Cortex of kidney (tissue), 1 donor: Measurements from ENCODE around the gene STARD3.
"Not testable (repeated sequence)": the region's sequence is repeated elsewhere in the genome, so short reads cannot be mapped to it uniquely, and the experiment has no call there.

ENCODE experiments used
- DNase-seq: peaks from one replicate; lab custom pipeline; 2025; lab: John Stamatoyannopoulos, UW

Gene STARD3

DNA sequence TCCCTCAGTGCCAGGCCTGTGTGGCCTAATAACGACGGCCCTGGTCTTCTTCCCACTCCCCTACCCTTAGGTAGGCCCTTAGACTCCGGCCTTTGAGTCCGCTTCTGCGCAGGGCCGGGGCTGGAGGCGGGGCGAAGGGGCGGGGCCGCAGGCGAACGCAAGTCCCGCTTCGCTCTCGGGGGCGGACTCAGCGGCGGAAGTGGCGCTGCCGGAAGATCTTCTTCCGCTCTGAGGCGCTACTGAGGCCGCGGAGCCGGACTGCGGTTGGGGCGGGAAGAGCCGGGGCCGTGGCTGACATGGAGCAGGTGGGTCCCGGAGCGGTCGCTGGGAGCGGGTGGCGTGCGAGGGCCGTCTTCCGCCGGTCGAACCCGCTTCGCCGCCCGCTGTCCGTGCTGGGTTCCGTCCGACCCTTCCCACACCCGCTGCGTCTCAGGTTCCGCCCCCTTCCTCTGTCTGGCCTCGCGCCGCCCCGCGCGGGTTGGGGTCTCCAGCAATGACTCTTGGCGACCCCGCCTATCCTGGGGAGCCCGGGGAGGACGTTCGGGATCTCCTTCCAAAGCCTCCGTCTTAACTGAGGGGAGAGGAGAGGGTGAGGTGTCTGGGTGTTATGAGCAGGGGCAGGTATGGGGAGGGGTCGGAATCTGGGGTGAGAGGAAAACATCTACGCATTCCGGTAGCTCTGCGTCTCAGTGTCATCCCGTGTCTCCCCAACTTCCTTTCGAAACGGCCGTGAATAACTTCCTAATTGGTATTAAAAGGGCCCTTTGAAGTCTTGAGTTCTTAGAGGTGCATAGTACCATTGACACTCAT lies at the start of gene STARD3:
TSS of gene STARD3 (plus strand) at position 218 of the 810 bp plus-strand sequence. CDS start 16,388 bp downstream, outside the sequence.
- peak; percentile 53 for DNase-seq

DNA sequence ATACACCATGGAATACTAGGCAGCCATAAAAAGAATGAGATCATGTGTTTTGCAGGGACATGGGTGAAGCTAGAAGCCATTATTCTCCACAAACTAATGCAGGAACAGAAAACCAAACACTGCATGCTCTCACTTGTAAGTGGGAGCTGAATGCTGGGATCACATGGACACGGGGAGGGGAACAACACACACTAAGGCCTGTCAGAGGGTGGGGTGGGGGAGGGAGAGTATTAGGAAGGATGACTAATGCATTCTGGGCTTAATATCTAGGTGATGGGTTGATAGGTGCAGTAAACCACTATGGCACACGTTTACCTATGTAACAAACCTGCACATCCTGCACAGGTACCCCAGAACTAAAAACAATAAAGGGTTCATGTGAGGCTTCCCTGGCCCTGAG lies 46.8 kb upstream of the STARD3 start:
- not testable (repeated sequence) for DNase-seq

DNA sequence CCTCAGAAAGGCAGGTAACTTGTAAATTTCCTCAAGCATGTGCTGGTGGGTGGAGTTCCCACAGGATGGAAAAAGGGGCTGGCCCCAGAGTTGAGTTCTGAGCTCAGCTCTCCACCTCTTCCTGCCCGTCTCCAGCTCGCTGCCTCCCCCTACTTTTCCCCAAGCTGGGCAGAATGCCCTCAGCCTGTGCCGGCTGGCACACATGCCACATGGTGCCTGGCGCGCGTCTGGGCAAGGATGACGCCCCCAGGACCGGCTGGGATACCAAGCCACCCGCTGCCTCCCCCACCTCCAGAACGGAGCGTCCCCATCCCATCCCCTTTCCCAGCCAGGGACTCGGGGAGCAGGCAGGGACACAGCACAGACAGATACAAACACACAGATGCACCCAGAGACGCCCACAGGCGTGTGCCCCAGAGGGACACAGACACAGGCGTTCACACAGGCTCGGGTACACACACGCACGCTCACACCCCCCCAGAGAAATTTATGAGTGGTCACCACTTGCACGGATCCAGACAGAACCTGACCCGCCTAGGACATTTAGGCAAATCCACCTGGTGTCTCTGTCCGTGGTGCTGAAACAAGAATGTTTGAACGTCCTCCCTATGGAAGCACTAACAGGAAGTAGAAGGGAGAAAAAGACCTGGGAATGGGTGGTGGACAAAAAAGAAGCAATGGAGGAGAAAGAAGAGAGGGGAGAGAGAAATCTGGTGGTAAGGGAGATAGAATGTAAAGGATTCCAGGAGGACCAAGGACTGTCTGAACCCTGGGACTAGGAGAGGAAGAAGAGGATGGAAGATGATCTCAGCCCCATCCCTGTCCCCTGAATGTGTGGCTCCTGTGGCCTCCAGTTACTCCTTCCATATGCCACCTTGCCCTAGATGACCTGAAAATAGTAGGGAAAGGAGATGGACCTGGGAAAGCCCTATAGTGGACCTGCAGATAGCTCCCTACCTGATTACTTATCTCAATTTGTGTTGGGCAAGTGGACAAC lies 44.7 kb upstream of the STARD3 start:
- no peak for DNase-seq

DNA sequence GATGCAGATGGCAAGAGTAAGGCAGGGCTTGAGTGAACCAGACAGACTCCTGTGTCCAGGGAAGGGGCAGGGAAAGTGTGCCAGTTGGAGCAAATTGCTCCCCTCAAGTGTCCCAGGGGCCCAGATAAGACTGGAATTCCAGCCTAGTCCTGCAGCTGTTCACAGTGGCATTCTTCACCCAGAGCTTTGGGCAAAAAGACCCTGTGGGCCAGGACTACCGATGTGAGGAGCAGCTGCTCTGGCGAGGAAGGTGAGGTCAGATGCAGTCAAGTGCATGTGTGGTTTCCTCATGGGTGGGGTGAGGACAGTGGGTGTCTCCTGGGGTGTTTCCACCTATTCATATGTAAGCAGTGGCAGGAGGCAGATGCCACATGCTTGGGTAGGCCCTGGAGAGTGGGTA lies 43.6 kb upstream of the STARD3 start:
- DNase-seq: no peak

DNA sequence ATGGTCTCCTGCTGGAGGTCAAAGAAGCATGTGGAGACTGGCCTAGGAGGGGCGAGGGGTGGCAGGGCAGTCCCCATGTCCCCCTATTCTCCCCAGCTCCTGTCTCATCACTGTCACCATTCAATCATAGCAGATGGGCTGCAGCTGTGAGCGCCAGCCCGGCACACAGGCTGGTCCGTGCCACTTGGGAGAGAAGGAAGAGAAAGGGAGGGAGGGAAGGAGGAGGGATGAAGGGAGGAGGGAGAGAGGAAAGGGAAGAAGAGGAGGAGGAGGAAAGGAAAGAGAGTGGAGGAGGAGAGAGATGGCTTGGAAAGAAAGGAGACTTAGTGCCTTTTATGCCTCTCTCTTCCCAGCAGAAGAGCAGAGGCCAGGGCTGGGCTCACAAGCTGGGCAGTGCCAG lies 41.6 kb upstream of the STARD3 start:
- DNase-seq: no peak

DNA sequence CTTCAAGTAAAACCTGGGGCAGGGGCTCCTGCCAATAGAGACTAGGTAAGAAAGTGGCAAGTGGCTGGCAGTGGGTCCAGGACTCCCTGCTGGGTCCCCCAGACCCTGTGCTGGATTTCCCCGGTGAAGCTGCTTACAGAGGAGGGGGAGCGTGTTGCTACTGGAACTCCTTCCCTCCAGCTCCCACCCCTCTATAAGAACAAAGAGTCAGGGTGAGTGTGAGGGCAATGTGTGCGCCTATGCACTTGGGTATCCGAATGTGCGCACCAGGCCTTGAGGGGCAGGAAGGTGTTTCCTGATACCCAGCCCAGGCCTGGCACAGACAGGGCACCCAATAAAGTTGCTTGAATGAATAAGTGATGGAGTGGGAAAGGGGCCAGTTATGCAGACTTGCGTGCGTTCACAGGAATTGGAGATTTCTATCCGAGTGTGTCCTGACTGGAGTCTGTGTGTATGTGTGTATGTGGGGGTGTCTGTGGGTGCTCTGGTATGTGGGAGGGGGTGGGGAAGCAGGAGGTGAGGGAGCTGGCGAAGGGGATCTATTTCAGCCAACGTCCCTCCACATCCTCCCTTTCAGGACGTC lies 40.9 kb upstream of the STARD3 start:
- no peak for DNase-seq

DNA sequence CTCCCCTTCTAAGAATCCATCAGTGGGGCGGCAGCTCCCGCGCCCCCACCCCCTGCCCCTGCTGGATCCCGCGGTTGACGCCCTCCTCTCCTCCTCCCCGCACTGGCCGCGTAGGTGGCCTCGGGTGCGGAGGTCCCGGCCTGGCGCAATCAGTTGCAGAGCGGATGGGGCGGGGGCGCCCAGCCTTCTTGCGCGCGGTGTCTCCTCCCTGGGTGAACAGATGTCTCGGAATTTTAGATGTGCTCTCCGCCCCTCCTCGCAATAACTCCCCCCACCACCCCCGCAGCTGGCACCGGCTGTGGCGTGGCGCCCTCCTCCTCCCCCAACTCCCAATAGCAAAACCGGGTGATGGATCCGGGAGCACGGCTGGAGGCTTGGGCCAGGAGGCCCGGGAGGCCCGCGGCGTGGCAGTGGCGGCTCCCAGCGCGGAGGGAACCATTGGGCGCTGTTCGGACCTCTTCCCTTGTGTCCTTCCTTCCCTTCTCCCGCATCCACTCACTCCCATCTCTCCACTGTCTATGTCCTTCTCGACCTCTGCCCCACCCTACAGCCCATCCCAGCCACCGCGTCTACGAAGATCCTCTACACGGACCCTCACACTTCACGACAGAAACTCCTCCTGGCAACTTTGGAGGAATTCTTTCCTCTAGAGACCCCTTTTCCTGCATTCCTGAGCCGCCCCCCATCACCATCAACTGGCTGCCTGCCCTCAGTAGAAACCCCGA lies 40.2 kb upstream of the STARD3 start:
- no peak for DNase-seq

DNA sequence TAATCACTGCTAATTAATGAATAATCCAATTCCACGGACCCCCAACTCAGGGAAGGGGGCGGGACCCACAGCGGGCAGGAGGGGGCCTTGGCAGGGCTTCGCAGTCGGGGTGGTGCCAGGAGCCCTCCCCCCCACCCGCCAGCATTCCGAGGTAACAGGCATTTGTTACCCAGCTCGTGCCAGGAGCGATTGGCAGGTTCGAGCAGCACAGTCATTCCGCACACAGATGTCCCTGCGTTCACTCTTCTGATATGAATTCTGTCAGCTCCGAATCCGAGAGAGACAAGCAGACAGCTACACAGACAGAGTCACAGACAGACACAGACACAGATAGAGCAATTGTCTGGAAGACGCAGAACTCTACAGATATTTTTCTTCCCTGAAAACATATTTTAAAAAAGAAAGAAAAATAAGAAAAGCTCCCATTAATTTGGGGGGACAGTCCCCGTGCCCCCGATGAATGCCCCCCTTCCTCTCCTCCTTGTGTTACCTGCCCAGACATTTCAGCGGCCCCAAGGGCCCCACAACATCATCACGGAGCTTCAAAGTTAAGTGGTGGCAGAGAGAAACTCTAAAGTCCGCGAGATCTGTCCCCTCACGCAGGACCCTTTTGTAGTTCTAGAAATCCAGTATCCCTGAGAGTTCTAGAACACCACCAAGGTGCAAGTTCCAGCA lies 39.4 kb upstream of the STARD3 start:
- no peak for DNase-seq

DNA sequence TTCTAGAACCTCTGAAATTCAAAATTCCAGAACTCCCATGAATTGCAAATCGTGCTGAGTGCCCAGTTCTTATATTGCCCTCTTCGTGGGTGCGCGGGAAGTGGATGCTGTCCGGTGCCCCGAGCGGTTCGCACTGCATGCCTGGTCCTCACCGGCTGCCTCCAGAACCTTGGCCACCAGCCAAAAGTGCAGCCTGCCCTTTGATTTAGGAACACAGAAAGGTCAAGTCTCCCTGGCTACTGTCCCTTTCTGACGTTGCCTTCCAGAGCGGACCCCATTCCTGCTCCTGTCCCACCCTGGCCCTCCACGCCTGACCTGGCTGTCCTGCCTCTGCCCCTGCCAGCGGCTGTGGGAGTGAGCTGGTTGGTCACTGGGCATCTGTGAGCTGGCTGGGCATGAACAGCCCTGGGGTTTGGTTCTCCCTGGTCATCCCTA lies 38.9 kb upstream of the STARD3 start:
- DNase-seq: no peak

DNA sequence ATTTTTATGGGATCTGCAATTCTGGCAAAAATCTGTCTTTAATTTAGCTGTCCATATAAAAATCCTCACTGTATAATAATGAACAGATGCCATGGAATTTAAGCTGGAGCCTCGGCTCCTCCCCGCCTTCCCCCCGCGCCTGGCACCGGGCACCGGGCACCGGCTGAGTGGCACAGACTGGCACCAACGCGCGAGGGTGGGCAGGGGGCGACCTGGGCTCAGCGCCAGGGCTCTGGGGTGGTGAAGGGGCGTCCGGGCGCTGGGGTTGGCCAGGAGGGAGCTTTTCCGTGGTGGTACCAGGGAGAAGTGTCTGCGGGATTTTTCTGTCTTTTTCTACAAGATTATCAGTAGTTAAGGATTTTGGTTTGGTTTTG lies 38.3 kb upstream of the STARD3 start:
- no peak for DNase-seq

DNA sequence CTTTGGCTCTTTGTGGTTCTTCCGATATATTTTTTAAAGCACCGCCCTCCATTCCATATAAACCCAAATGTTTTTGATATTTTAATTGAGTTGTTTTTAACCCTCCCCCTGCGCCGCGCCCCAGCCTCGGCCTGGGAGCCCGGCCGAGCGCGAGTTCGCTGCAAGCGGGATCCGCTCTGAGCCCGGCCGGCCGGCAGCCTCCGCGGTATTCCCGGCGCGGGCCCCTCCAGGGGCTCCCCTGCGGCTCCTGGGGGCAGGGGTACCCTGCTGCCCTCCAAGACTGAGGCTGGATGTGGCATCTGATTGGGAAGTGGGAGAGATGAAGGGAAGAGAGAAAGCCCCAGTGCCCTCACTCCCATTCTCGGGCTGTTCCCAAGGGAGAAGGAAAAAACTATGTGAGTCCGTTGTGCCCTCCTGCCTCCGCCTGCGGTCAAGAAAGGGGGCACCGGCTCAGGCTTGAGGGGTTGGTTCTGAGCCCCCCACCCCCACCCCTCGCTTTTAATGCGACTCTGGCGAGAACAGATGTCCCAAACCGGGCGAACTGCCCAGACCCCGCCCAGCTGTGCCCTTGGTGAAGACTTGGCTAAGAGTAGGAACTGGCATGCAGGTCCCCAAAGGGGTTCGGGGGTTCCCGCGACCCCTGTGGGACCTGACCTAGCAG lies 37.8 kb upstream of the STARD3 start:
- DNase-seq: no peak

DNA sequence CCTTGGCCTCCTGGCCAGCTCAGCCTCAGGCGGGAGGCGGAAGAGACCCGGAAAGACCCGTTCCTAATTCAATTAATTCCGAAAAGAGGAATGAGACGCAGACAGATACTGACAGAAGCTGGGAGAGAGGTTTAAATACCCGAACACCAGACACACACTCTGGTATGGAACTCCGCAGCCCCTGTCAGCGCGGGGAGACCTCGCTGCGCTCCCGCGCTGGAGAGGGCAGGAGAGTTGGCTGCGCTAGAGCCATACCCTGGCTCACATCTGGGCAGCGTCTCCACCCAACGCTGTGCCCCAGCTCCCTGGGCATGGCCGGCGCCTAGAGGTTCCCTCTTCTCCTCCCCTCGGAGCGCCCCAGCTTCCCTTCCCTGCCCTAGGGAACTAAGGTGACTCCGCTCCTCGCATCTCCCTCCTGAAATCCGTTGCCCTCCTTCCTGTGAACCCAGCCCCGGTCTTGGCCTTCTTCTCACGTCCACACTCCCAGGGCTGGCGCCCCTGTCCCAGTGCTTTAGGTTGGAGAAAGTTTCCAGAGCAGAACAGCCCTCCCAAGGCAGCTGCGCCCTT lies 37.2 kb upstream of the STARD3 start:
- DNase-seq: no peak

DNA sequence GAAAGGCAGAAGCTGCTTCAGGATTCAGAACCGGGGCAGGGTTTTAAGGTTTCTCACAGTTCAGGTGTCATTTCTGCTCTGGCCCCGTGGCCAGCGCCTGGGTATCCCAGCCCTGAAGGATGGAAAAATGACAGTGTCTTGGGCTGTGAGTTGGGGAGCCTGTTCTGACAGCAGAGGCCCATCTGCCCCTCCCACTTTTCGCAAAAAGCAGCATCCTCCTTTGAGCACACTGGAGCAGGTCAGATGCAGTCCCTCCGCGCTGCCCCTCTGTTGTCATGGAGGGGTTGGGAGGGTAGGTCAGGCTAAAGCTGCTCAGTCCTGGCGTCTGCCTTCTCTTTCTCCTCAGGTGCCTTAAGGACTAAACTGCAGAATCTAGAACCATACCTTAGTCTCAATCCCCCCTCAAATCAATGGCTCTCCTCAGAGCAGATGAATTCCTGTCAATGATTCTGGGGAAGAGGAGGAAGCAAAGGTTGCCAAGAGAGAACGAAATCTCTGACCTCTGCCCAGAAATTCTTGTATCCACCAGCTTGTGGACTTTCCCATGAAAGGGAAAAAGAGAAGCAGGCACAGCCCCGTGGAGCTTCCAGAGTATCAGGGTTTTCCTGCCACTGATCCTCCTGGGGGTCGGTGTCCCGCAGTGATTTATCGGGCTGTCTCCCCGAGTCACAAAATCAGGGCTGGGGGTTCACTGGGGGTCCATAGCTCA lies 36.5 kb upstream of the STARD3 start:
- DNase-seq: no peak

DNA sequence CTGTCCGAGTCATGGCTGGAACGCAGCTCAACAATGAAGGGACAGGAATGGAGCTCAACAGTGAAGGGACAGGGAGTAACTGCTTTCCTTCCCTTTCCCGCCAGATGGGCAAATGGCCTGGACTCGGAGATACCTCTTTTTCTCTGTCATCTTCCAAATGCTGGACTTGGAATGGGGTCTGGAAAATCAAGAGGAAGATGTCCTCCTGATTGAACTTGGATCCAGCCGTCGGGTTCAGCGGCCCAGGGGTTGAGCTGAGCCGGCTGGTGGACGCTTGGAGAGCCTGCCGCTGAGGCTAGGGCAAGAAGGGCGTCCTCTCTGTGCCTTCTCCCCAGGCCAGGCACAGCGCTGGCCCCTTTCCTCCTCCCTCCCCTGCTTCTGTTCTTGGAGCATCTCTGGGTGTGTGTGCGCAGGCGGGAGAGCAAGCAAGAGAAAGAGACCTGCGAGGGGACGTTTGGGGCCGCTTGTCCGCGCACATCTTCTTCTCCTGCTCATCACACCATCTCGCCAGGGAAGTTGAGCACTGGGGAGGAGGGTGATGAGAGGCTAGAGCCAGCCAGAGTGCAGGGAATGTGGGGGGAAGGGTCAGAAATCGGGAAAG lies 35.8 kb upstream of the STARD3 start:
- DNase-seq: no peak

DNA sequence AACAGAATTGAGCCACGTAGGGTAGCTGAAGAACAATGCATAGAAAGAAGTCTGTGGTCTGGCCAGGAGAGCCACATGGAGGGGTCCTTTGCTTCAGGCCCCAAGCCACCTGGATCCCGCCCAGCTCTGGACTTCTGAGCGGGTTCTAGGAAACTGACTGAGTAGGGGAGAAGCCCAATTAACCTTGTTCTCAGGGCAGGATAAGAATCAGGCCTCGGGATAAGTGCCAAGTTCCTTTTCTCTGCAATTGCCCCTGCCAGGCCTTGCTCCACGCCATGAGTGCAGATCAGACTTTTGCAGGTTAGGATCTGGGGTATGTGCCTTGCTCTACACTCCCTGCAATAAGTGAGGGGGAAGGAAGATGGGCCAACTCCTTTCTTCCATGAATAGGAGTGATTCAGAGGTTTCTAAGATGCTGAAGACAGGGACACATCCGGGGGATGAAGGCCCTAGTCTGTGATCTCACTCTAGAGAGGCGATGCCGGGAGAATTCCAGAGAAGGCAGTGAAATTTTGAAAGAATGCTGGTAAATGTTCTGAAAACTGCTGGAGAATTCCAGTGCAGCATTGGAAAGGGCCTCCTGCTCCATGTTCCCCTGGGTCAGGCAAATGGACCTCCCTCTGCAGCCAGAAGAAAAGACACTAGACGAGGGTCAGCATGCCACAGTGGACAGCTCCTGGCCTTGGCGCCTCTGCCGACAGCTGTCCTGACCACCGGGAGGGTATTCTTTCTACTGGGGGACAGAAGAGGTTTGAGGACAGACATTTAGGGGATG lies 35.0 kb upstream of the STARD3 start:
- DNase-seq: no peak

DNA sequence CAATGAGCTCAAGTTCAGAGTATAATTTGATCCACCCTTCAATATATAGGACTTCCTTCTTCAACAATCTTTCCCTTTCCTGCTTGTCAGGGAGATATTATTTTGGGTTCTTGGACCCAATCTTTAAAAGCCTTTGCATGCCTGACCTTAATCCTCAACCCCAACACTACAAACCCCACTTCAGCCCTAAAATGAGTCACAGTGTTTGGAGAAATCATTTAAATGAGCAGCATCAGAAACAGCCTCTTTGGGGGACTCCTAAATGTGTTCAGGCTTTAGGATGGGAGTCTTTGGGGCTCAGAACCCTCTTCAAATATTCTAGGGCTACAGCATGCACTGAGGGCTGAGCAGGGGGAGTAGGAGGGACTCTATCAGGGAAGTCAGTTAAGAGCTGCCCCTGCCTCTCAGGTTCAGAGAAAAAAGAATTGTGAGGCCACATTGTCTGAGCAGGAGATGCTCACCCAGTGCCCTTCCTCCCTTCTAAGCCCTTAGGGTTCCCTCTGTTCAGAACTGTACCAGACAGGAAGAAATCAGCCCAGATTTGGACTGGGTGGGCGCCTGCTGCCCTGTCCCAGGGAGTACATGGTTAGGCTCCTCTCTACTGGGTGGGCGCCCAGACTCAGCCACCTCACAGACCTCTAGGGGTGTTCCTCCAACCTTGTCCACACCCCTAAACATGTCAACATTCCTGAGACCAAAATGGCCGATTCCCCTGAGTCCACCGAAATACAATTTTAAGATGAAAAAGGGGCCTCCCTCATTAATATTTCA lies 34.2 kb upstream of the STARD3 start:
- DNase-seq: no peak

DNA sequence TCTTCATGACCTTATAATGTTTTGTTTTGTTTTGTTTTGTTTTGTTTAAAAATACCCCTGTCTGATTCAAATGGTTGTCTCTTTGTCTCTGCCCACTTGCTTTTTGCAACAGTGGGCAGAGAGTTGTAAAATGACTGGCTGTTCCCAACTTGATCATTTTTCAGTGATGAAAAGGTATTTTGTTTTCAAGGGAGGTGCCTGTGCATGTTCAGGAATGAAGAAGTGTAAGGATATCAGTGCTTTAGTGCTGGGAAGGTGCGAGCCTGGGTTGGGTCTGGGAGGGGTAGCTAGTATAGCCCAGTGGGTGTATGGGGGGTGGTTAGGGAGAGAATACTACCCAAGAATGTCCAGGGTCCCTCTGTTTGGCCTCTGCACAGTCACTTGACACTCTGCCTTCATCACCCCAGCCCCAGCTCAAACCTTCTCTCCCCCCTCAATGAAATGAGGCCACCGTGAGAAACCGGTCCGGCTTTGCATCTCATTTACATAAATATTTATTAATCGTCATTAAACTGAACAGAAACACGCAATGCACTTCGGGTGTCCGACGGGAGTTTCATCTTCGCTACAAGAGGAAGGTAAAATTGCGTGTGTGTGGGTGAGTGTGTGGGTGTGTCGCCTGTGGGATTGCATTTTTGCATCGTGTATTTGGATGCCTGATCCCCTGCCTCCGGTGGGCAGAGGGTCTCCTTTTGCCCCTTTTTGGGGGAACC lies 33.5 kb upstream of the STARD3 start:
- no peak for DNase-seq
